GM23248 (cell line): ENCODE measurements around the gene PRR27. TPM values are rescaled to one million over a fixed set of nuclear protein-coding genes. Genes with fewer than 3 reads are reported as not detected.

Experiments used
- DNase-seq: peaks from one replicate; pipeline ENCODE4 v3.0.0-alpha.2; 2015
- H2AFZ ChIP-seq: fragments of 200-600 bp; sonication (generic); 2 replicates; pipeline ENCODE4 v1.6.1; 2016; ENCODE audit warnings: antibody characterized with exemption
- H3F3A ChIP-seq: fragments of 200-600 bp; sonication (generic); 2 replicates; pipeline ENCODE4 v1.6.1; 2016; ENCODE audit warnings: mild to moderate bottlenecking, antibody characterized with exemption, mixed run types; ENCODE audit not compliant: insufficient read depth
- H3K27ac ChIP-seq: fragments of 200-600 bp; sonication (generic); 2 replicates; pipeline ENCODE4 v1.5.1; 2016; ENCODE audit warnings: mild to moderate bottlenecking
- H3K27me3 ChIP-seq: fragments of 200-600 bp; sonication (generic); replicated peaks from 2 replicates; pipeline ENCODE4 v1.6.1; 2016; ENCODE audit warnings: mild to moderate bottlenecking; ENCODE audit not compliant: insufficient read depth
- H3K36me3 ChIP-seq: fragments of 200-600 bp; sonication (generic); 2 replicates; pipeline ENCODE4 v1.6.1; 2016; ENCODE audit warnings: low read depth, mild to moderate bottlenecking
- H3K4me1 ChIP-seq: fragments of 200-600 bp; sonication (generic); 2 replicates; pipeline ENCODE4 v1.6.1; 2016; ENCODE audit warnings: mild to moderate bottlenecking; ENCODE audit not compliant: insufficient read depth
- H3K4me2 ChIP-seq: fragments of 200-600 bp; sonication (generic); one replicate; pipeline ENCODE4 v1.6.1; 2016; ENCODE audit warnings: mild to moderate bottlenecking; ENCODE audit not compliant: unreplicated experiment
- H3K4me3 ChIP-seq: fragments of 200-600 bp; sonication (generic); 2 replicates; pipeline ENCODE4 v1.5.1; 2016; ENCODE audit warnings: mild to moderate bottlenecking
- H3K79me2 ChIP-seq: fragments of 200-600 bp; sonication (generic); 2 replicates; pipeline ENCODE4 v1.6.1; 2016; ENCODE audit warnings: mild to moderate bottlenecking; ENCODE audit not compliant: insufficient read depth
- H3K9ac ChIP-seq: fragments of 200-600 bp; sonication (generic); 2 replicates; pipeline ENCODE4 v1.6.1; 2016; ENCODE audit warnings: mild to moderate bottlenecking
- H3K9me2 ChIP-seq: fragments of 200-600 bp; sonication (generic); 2 replicates; pipeline ENCODE4 v1.6.1; 2016; ENCODE audit warnings: mixed run types, mild to moderate bottlenecking, moderate library complexity; ENCODE audit not compliant: insufficient read depth
- H3K9me3 ChIP-seq: fragments of 200-600 bp; sonication (generic); one replicate; pipeline ENCODE4 v1.6.1; 2017; ENCODE audit warnings: low read depth
- H4K20me1 ChIP-seq: fragments of 200-600 bp; sonication (generic); 2 replicates; pipeline ENCODE4 v1.6.0; 2016; ENCODE audit not compliant: insufficient read depth
- EZH2 ChIP-seq: fragments of 200-600 bp; sonication (generic); IDR thresholded peaks from 2 replicates; pipeline ENCODE4 v1.6.1; 2018; ENCODE audit warnings: antibody characterized with exemption, mild to moderate bottlenecking; ENCODE audit not compliant: insufficient read depth, poor library complexity, severe bottlenecking
- EZH2phosphoT487 ChIP-seq: fragments of 200-600 bp; sonication (generic); IDR thresholded peaks from 2 replicates; pipeline ENCODE4 v1.6.1; 2018; ENCODE audit warnings: antibody characterized with exemption, moderate library complexity, mild to moderate bottlenecking, low read depth; ENCODE audit not compliant: insufficient read depth
- WGBS, 2 experiments: methylation state at CpG; one replicate each; pipeline ENCODE4 v1.1.6; 2015 to 2017; ENCODE audit warnings: low lambda C conversion rate in 2 of 2, low coverage in 1 of 2; ENCODE audit errors: missing lambda C conversion rate in 2 of 2; 5-methylcytosine and 5-hydroxymethylcytosine counted together
- in situ Hi-C: fragments of 300-500 bp; cut with MboI; formaldehyde crosslinking; loops from 2 replicates; pipeline ENCODE4 v1.15.0; 2020
- polyA plus RNA-seq: library from polyadenylated mRNA; unstranded; fragments of >200 nt; fragmentation: Nextera tagmentation; extraction: Ambion mirVana; gene quantifications from 2 replicates; pipeline ENCODE4 v1.2.1, GENCODE V29; 2016
- total RNA-seq: library from RNA; depleted of rRNA; stranded (reverse); fragments of >200 nt; shearing (Covaris generic); gene quantifications from 2 replicates; pipeline ENCODE4 v1.2.3, GENCODE V29; 2014

The PRR27 gene
- total and polyA plus RNA-seq, 2 experiments from 2014 or later: not detected

- H3K27ac ChIP-seq: no peak overlapping the region
- H3K4me2 ChIP-seq: no peak overlapping the region
- no peaks in the 10 kb centered on the region for H3K79me2 ChIP-seq
- no peaks in the 10 kb centered on the region for H3K9me3 ChIP-seq
- H3K9me2 ChIP-seq: no peaks in the 10 kb centered on the region
- no peaks in the 10 kb centered on the region for H4K20me1 ChIP-seq
- no peaks in the 10 kb centered on the region for H3K36me3 ChIP-seq
- no peaks in the 10 kb centered on the region for H3K27me3 ChIP-seq
- H3F3A ChIP-seq: no peaks in the 10 kb centered on the region
- no peaks in the 10 kb centered on the region for H3K4me1 ChIP-seq
- H3K9ac ChIP-seq: no peak overlapping the region
- 5 to 10% methylated on average over 2 of the region's 2 CpGs for WGBS, 2 experiments
- H2AFZ ChIP-seq: no peak overlapping the region
- no peak overlapping the region for H3K4me3 ChIP-seq
- in situ Hi-C loops: loop anchor here (25.0 kb wide), 1 partner anchor 495 kb away; no protein-coding TSS in a partner anchor
- no peak for DNase-seq
- TF ChIP-seq EZH2: no peak
- TF ChIP-seq EZH2phosphoT487: no peak
These were observed 28.6 kb downstream of the PRR27 start for GRCh38 chr4:70182517-70183167.

DNA sequence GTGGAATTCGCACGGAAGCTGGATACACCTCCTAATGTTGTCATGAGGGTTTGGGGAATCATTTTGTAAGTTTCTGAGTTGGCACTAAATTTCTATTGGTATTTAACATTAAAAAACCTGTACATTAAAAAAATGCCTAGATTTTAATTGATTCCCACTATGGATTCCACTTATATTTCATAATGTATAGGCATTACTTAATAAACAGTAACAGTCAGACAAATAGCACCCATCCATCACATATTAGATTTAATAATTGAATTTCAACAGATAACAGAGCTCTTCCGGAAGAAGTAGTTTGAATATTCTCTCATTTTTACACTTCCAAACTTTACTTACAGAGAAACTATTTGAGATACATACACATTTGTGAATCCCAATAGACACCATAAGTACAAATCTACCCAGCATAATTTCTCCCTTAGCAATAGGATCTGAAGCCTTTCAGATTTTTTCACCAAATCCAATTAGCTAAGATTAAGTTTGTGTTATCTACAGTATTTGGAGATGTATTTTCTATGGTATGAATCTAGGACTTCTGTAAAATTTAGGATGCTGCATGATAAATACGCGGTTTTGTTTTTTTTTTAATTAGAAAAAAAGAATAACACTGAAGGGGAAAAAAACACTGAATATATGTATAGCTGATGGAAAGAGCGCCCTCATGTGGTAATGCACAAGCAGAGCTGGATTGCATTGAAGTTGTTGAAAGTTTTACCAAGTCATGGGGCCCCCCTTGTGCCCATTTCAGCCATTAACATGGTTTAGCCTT is 29.3 kb downstream of the PRR27 start:
- Histone ChIP-seq H3F3A (no peaks in the 10 kb centered on the region), H2AFZ (no peak overlapping the region), H3K9me2 (no peaks in the 10 kb centered on the region), H3K9ac (no peak overlapping the region), H3K79me2 (no peaks in the 10 kb centered on the region), H3K4me3 (no peak overlapping the region), H3K9me3 (no peaks in the 10 kb centered on the region), H3K27ac (no peak overlapping the region), H3K36me3 (no peaks in the 10 kb centered on the region), H4K20me1 (no peaks in the 10 kb centered on the region), H3K4me1 (no peaks in the 10 kb centered on the region), H3K27me3 (no peaks in the 10 kb centered on the region), H3K4me2 (no peak overlapping the region)
- TF ChIP-seq EZH2phosphoT487: no peak
- TF ChIP-seq EZH2: no peak
- WGBS, 2 experiments: 28 to 36% methylated on average over 6 of the region's 6 CpGs
- in situ Hi-C loops: loop anchor here (25.0 kb wide), 1 partner anchor 496 kb away; no protein-coding TSS in a partner anchor
- DNase-seq: peak; percentile 74

- H3K36me3 ChIP-seq: no peaks in the 10 kb centered on the region
- H3K79me2 ChIP-seq: no peaks in the 10 kb centered on the region
- TF ChIP-seq EZH2phosphoT487 (no peak), EZH2 (no peak)
- no peak overlapping the region for H3K9ac ChIP-seq
- DNase-seq: no peak
- H3F3A ChIP-seq: no peaks in the 10 kb centered on the region
- H3K4me2 ChIP-seq: no peak overlapping the region
- no peaks in the 10 kb centered on the region for H3K27me3 ChIP-seq
- 79 to 100% methylated on average over 1 of the region's 1 CpG for WGBS, 2 experiments
- H4K20me1 ChIP-seq: no peaks in the 10 kb centered on the region
- H3K9me3 ChIP-seq: no peaks in the 10 kb centered on the region
- no peak overlapping the region for H2AFZ ChIP-seq
- in situ Hi-C loops: loop anchor here (25.0 kb wide), 1 partner anchor 497 kb away; no protein-coding TSS in a partner anchor
- no peak overlapping the region for H3K4me3 ChIP-seq
- no peaks in the 10 kb centered on the region for H3K4me1 ChIP-seq
- H3K27ac ChIP-seq: no peak overlapping the region
- no peaks in the 10 kb centered on the region for H3K9me2 ChIP-seq
These were observed 29.9 kb downstream of the PRR27 start for GRCh38 chr4:70183940-70184246.

DNA sequence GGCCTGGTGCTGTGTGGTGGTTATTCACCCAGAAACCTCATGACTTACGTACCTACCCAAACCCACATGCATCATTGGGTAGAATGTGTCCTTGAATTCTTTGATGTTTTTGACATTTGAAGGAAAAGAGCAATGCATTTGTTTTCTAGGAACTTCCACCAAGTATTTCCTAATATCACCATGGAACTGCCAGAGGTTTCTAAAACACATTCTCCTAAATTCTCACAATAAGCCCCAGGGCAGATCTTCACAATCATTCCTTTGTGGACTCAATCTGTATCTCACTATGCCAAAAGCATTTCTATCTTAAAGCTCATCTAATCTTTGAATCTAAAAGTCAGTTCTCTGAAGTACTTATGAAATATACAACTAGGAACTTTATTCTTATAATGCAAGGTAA is 33.2 kb downstream of the PRR27 start:
- Histone ChIP-seq H3K4me1 (no peaks in the 10 kb centered on the region), H2AFZ (no peak overlapping the region), H3K9ac (no peak overlapping the region), H4K20me1 (no peaks in the 10 kb centered on the region), H3K4me2 (no peak overlapping the region), H3K27me3 (no peaks in the 10 kb centered on the region), H3F3A (no peaks in the 10 kb centered on the region), H3K9me2 (no peaks in the 10 kb centered on the region), H3K27ac (no peak overlapping the region), H3K36me3 (no peaks in the 10 kb centered on the region), H3K9me3 (no peaks in the 10 kb centered on the region), H3K4me3 (no peak overlapping the region), H3K79me2 (no peaks in the 10 kb centered on the region)
- TF ChIP-seq EZH2: no peak
- TF ChIP-seq EZH2phosphoT487: no peak
- WGBS, 2 experiments: 0 to 22% methylated on average over 1 of the region's 1 CpG
- in situ Hi-C loops: loop anchor here (25.0 kb wide), 1 partner anchor 500 kb away; no protein-coding TSS in a partner anchor
- no peak for DNase-seq
